CMK (cell line): ENCODE data around the gene CD2BP2.
"Not testable (repeated sequence)": the region's sequence is repeated elsewhere in the genome, so short reads cannot be mapped to it uniquely, and the experiment has no call there.

Experiments
- DNase-seq: peaks from one replicate; pipeline ENCODE4 v3.0.0-alpha.2; 2010; ENCODE audit warnings: low read depth

The CD2BP2 gene

DNA sequence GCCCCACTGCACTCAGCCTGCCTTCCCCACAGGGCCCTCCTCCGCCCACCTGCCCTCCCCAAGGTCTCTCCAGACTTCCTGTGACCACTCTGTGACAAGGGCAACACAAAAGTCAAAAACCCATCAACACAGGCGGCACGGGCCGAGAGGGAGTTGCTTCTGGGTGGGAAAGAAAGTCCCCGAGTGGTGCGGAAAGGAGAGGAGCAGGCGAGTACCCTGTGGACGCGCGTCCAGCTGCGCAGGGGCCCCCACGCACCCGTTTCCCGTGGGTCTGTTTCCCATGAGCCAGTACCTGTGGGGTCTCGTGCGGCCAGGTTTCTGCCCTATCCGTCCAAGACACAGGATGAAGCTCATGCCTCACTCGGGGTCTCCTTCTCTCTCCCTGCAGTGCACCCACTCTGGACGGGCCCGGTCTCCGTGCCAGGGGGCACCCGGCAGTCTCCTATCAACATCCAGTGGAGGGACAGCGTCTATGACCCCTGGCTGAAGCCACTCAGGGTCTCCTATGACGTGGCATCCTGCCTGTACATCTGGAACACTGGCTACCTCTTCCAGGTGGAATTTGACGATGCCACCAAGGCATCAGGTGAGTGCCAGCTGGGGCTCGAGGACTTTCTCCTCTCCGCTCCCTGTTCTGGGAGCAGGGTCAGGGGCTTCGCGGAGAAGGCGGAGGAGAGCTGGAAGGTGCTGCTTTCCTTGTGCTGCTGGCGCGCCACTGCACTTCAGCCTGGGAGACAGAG, 12.2 kb downstream of the CD2BP2 start:
- DNase-seq = no peak

DNA sequence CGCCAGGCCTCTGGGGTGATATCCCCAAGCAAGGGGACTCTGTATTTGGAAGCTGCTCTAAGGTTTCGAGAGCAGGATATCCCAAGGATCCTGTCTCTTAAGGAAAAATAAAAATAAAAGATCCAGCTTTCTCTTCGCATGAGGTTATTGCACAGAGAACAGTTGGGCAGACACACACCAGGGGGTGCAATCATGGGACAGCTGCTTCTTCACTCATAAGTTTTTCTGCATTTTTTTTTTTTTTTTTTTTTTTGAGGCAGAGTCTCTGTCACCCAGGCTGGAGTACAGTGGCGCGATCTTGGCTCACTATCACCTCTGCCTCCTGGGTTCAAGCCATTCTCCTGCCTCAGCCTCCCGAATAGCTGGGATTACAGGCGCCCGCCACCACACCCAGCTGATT, 13.1 kb downstream of the CD2BP2 start:
- DNase-seq = not testable (repeated sequence)

DNA sequence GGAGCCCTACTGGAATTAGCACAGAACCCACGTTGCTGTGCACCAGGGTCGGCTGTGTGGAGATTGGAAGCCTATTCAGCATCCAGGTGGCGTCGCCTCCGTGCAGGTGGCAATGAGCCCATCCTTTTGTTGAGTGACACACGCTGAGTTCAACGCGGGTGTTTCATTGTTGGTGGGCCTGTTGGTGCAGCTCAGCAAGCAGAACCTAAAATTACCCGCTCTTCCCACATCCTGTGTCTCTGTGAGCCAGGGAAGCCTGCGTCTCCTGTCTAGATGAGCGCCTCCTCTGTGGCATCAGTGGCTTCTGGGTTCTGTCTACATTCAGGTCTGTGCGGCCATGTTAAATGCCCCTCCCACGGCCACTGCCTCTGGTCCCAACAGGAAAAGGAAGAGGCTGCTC, 14.5 kb downstream of the CD2BP2 start:
- DNase-seq = no peak

- not testable (repeated sequence) for DNase-seq
Observed at GRCh38 chr16:30338715-30339114, 16.4 kb downstream of the CD2BP2 start.

DNA sequence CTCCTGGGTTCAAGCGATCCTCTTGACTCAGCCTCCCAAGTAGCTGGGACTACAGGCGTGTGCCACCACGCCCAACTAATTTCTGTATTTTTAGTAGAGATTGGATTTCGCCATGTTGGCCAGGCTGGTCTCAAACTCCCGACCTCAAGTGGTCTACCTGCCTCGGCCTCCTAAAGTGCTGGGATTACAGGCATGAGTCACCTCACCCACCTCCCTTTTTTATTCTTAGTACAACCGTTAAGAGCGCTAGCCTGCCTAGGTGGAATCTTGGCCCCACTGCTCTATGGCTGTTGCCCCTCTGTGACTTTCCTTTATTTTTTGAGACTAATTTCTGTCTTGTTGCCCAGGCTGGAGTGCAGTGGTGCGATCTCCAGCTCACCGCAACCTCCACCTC, 17.1 kb downstream of the CD2BP2 start:
- DNase-seq = not testable (repeated sequence)

- no peak for DNase-seq
Observed at GRCh38 chr16:30335598-30336474, 19.3 kb downstream of the CD2BP2 start.

DNA sequence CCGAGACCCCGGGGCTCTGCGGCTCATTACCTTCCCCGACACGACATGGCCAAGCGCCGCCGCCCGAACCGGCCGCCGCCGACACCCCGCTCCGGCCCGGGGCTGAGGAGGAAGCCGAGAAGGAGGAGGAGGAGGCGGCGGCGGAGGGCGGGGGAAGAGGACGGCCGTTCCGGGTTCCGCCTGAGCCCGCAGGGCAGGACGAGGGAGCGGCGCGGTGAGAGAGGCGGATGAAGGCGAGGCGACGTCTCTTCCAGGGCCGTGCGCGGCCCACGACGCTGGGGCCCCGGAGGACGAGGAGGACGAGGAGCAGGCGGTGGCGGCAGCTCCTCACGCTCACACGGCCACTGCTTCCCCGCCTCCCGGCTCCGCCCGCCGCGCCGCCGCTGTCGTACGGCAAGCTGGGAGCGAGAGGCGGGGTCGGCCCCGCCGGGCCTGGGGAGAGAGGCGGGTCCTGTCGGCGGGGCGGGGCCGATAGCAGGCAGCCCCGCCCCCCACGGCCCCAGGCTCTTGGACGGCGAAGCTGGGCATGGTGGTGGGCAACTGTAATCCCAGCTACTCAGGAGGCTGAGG, 20.0 kb downstream of the CD2BP2 start:
- peak; percentile 45 for DNase-seq

DNA sequence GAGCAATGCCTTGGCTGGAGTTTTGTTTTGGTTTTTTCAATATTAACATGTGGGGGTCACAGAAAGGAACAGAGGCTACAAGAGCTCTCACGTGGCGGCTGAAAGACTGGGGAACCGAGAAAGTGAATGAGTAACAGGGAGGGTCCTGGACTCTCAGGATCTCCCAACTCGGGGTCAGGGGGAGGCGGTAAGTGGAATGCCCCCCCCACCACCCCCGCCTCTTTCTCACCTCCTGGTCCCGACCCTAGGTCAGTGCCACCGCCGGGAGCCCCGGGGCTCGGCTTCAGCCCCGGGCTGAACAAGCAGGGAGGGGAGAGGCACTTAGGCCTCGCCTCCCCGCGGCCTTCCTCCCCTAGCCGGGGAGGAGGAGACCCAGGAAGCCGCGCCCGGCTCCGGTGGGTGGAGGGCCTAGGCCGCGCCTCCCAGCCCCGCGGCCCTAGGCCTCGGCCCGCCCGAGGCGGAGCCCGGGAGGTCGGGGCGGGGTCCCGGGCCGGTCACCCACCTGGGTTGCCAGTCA, 20.6 kb downstream of the CD2BP2 start:
- peak; percentile 62 for DNase-seq

DNA sequence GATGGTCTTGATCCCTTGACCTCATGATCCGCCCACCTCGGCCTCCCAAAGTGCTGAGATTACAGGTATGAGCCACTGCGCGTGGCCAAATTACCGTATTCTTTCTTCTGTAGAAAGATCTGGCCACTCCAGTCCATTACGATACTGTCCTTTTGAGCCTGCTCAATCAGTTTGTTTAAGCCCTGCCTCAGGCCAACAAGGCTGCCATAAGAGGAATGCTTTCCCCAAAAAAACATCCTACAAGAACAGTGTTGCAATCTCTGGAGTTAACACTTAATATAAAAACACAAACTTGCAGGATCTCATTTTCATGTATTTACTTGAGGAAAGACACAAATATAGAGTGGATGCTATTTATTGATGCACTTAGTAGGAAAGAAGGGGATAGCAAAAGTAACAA, 30.9 kb downstream of the CD2BP2 start:
- DNase-seq = not testable (repeated sequence)

DNA sequence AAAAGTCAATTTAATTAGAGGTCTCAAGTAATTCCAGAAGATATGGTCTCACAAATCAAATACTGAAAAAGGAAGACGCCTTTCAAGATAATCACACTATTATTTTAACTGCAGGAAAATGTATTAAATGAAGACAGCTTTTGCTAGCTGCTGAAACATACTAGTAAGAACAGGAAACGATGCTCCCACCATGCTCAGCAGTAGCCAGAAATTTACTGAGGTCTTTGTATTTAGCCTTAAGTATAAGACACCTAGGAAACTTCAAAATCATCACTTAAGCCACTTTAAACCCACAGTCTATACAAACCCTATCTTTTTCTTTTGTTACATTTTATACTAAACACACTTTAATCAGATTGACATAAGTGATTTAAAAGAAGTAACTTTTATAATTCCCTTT, 36.5 kb downstream of the CD2BP2 start:
- DNase-seq = not testable (repeated sequence)

DNA sequence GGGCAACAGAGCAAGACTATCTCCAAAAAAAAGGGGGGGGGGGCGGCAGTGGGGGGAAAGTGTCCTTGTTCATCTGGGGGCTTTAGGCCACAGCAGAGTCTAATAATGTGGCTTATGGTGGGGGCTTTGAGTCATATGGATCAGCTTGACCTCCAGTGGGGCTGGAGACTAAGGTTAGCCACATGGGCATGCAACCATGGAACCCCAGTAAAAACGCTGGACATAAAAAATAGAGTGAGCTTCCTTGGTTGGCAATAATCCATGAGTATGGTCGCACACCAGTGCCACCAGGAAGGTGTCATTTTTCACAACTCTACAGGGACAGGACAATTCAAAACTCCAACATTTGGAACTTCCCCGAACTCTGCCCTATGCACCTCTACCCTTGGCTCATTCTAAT, 44.2 kb downstream of the CD2BP2 start:
- DNase-seq = not testable (repeated sequence)

GRCh38 chr16:30309255-30309654, 45.9 kb downstream of the CD2BP2 start:
- DNase-seq = not testable (repeated sequence)
